CD4-positive, alpha-beta T cell (primary cell): ENCODE measurements around the gene VIT. TPM values are rescaled to one million over a fixed set of nuclear protein-coding genes. Genes with fewer than 3 reads are reported as not detected.

Experiments used
- ATAC-seq: fragments of 200-7000 bp; cut with Tn5 transposase; one replicate; pipeline ENCODE4 v1.10.0; 2022; ENCODE audit warnings: mild to moderate bottlenecking; ENCODE audit not compliant: poor library complexity
- CTCF ChIA-PET: fragments of 350-600 bp; sonication (Branson Sonifier 250); formaldehyde crosslinking; loops from one replicate; lab custom pipeline; 2021; ENCODE audit warnings: antibody characterized with exemption, inconsistent platforms; lab: Charles Lee
- POLR2A ChIA-PET: fragments of 350-600 bp; sonication (Branson Sonifier 250); formaldehyde crosslinking; loops from one replicate; lab custom pipeline; 2021; ENCODE audit warnings: antibody characterized with exemption, inconsistent platforms; lab: Charles Lee
- DNase-seq, 14 experiments: peaks; one replicate each; pipeline ENCODE4 v3.0.0-alpha.2; 2013 to 2020; ENCODE audit warnings: mixed read lengths in 2 of 14
- H3K27ac ChIP-seq, 2 donors: one replicate each; pipeline versions ENCODE4 v1.5.1 to v1.7.0; 2013; ENCODE audit warnings: low read length in 2 of 2, low read depth in 1 of 2, mild to moderate bottlenecking in 1 of 2
- H3K27me3 ChIP-seq, 2 experiments: 1 replicate in 1 of 2; 2 replicates in 1 of 2; pipeline versions ENCODE4 v1.6.1 to v1.7.0; 2013; ENCODE audit warnings: low read length in 2 of 2, control low read depth in 1 of 2, mild to moderate bottlenecking in 1 of 2, moderate library complexity in 1 of 2; ENCODE audit not compliant: insufficient read depth in 2 of 2, control insufficient read depth in 1 of 2
- H3K36me3 ChIP-seq: one replicate; pipeline ENCODE4 v1.6.1; 2013; ENCODE audit warnings: low read length, control low read depth; ENCODE audit not compliant: insufficient read depth
- H3K4me1 ChIP-seq: one replicate; pipeline ENCODE4 v1.6.1; 2013; ENCODE audit warnings: low read length, control low read depth; ENCODE audit not compliant: insufficient read depth
- H3K4me3 ChIP-seq: one replicate; pipeline ENCODE4 v1.5.1; 2013; ENCODE audit warnings: mild to moderate bottlenecking, low read length, moderate library complexity
- H3K9me3 ChIP-seq, 2 experiments: 1 replicate in 1 of 2; 2 replicates in 1 of 2; pipeline versions ENCODE4 v1.6.1 to v1.7.0; 2013; ENCODE audit warnings: low read length in 2 of 2, mild to moderate bottlenecking in 2 of 2, control low read depth in 1 of 2, moderate library complexity in 1 of 2; ENCODE audit not compliant: control insufficient read depth in 1 of 2, insufficient read depth in 1 of 2
- H3K27ac Mint-ChIP-seq: one replicate; pipeline ENCODE4 v1.8.0; 2020; ENCODE audit warnings: mixed read lengths
- H3K27me3 Mint-ChIP-seq: one replicate; pipeline ENCODE4 v1.8.0; 2021; ENCODE audit warnings: mixed read lengths
- H3K36me3 Mint-ChIP-seq: one replicate; pipeline ENCODE4 v1.8.0; 2021; ENCODE audit warnings: low read depth, mixed read lengths
- H3K4me1 Mint-ChIP-seq: one replicate; pipeline ENCODE4 v1.8.0; 2021; ENCODE audit warnings: low read depth, mixed read lengths
- H3K4me3 Mint-ChIP-seq: one replicate; pipeline ENCODE4 v1.8.0; 2020; ENCODE audit warnings: mild to moderate bottlenecking, mixed read lengths
- H3K9me3 Mint-ChIP-seq: one replicate; pipeline ENCODE4 v1.8.0; 2020; ENCODE audit warnings: mixed read lengths
- CTCF ChIP-seq: fragments of 200-600 bp; IDR thresholded peaks from one replicate; pipeline ENCODE4 v1.8.0; 2022; ENCODE audit warnings: antibody characterized with exemption, mild to moderate bottlenecking
- intact Hi-C, 2 experiments: fragments of 100-400 bp; cut with DNase I in 1 of 2; cut with micrococcal nuclease in 1 of 2; formaldehyde crosslinking; loops; one replicate each; pipeline versions ENCODE4 v1.15.1 to v1.9.0; 2023 to 2025; cut with DNase I, micrococcal nuclease
- total RNA-seq, 174 experiments: library from RNA in 2 of 174; stranded (reverse) in 2 of 174; gene quantifications; one replicate each; pipeline ENCODE4 v1.2.3 and lab custom pipeline; 2021 to 2026

Gene VIT
- total RNA-seq, 2 experiments from 2014 or later: not detected

GRCh38 chr2:36818542-36818941, 122.0 kb downstream of the VIT start:
- H3K27ac Mint-ChIP-seq: no peak overlapping the region
- no peaks in the 10 kb centered on the region for H3K27me3 ChIP-seq
- intact Hi-C loops: no loop called here
- POLR2A ChIA-PET: no interaction called here
- no peaks in the 10 kb centered on the region for H3K9me3 Mint-ChIP-seq
- CTCF ChIA-PET: no interaction called here
- H3K4me1 ChIP-seq: no peaks in the 10 kb centered on the region
- H3K4me1 Mint-ChIP-seq: no peaks in the 10 kb centered on the region
- H3K36me3 ChIP-seq: no peaks in the 10 kb centered on the region
- H3K36me3 Mint-ChIP-seq: no peaks in the 10 kb centered on the region
- DNase-seq (no peak), ATAC-seq (no peak)
- no peak overlapping the region for H3K4me3 Mint-ChIP-seq
- no peak for TF ChIP-seq CTCF
- H3K27ac ChIP-seq: no peak overlapping the region
- no peaks in the 10 kb centered on the region for H3K9me3 ChIP-seq
- H3K27me3 Mint-ChIP-seq: no peaks in the 10 kb centered on the region
- no peak overlapping the region for H3K4me3 ChIP-seq

GRCh38 chr2:36819095-36819711, 122.7 kb downstream of the VIT start:
- H3K27me3 Mint-ChIP-seq: peaks cover under 1% of the 10 kb centered on the region

GRCh38 chr2:36820942-36821605, 124.6 kb downstream of the VIT start:
- no peaks in the 10 kb centered on the region for H3K4me1 Mint-ChIP-seq
- no peaks in the 10 kb centered on the region for H3K9me3 Mint-ChIP-seq

More at GRCh38 chr2:36819095-36819711, 122.7 kb downstream of the VIT start:
- no peaks in the 10 kb centered on the region for H3K4me1 Mint-ChIP-seq
- Histone ChIP-seq H3K4me3 (no peak overlapping the region), H3K9me3 (no peaks in the 10 kb centered on the region), H3K27ac (no peak overlapping the region), H3K27me3 (no peaks in the 10 kb centered on the region), H3K4me1 (no peaks in the 10 kb centered on the region), H3K36me3 (no peaks in the 10 kb centered on the region)
- no peak for TF ChIP-seq CTCF
- DNase-seq (no peak), ATAC-seq (no peak)
- ChIA-PET POLR2A (no interaction called here), CTCF (no interaction called here)
- no peaks in the 10 kb centered on the region for H3K36me3 Mint-ChIP-seq
- no peak overlapping the region for H3K4me3 Mint-ChIP-seq
- H3K27ac Mint-ChIP-seq: no peak overlapping the region
- intact Hi-C loops: no loop called here
- H3K9me3 Mint-ChIP-seq: no peaks in the 10 kb centered on the region

More at GRCh38 chr2:36820942-36821605, 124.6 kb downstream of the VIT start:
- CTCF ChIA-PET: interaction anchor here (1.1 kb wide), 1 partner anchor 19 kb away, joined by 3 read pairs; no protein-coding TSS in a partner anchor
- Histone ChIP-seq H3K4me3 (no peak overlapping the region), H3K27ac (no peak overlapping the region), H3K4me1 (no peaks in the 10 kb centered on the region), H3K9me3 (no peaks in the 10 kb centered on the region), H3K36me3 (no peaks in the 10 kb centered on the region), H3K27me3 (no peaks in the 10 kb centered on the region)
- H3K27ac Mint-ChIP-seq: no peak overlapping the region
- intact Hi-C loops: no loop called here
- TF ChIP-seq CTCF: no peak
- H3K4me3 Mint-ChIP-seq: no peak overlapping the region
- DNase-seq (no peak), ATAC-seq (no peak)
- no peaks in the 10 kb centered on the region for H3K36me3 Mint-ChIP-seq
- peaks cover 4% of the 10 kb centered on the region for H3K27me3 Mint-ChIP-seq
- POLR2A ChIA-PET: no interaction called here
